Dermis microvascular lymphatic vessel endothelial cell (primary cell): ENCODE measurements around the gene EMX1. TPM values are rescaled to one million over a fixed set of nuclear protein-coding genes. Genes with fewer than 3 reads are reported as not detected.

Source experiments
- DNase-seq, 2 donors: peaks; one replicate each; pipeline versions ENCODE4 v3.0.0 to v3.0.0-alpha.2; 2010; ENCODE audit warnings: low read depth in 2 of 2
- total RNA-seq: library from RNA; depleted of rRNA; stranded (reverse); fragments of >200 nt; gene quantifications from 2 replicates; pipeline ENCODE4 v1.2.1, GENCODE V29; 2014

Gene EMX1
- total RNA-seq, 1 donor from 2014 or later: not detected

DNA sequence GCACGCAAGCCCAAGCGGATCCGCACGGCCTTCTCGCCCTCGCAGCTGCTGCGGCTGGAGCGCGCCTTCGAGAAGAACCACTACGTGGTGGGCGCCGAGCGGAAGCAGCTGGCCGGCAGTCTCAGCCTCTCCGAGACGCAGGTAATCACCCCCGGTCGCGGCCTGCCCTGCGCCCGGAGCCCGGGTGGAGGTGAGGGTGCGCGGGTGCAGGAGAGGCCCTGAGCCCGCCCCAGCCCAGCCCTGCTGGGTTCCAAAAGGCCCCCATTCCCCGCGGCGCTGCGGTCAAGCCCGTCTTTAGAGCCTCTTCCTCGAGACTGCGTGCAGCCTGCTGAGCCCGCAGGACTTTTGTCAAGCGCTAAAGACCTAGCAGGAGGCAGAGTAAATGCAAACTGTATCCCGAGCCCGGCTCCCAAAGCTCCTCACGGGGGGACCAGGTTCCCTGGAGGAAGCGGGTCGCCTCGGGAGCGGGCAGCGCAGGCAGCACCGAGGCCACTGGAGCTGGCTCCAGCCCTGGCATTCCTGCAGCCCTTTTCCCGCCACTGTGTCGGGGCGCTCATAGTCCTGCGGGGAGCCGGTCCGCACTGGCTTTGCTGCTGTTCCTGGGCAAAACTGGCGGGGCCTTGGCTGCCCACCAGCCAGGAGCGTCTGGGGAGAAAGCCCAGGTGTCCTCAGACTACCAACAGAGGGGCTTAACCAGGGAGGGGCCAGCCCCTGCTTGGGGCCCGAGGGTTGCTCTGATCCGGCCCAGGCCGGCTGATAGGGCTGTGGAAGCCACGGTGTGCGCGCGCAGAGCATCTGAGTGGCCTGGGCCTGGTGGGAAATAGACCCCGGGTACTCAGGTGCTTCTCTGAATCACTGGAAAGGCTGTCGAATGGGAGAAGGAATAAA, 7.3 kb downstream of the EMX1 start:
- DNase-seq: no peak

DNA sequence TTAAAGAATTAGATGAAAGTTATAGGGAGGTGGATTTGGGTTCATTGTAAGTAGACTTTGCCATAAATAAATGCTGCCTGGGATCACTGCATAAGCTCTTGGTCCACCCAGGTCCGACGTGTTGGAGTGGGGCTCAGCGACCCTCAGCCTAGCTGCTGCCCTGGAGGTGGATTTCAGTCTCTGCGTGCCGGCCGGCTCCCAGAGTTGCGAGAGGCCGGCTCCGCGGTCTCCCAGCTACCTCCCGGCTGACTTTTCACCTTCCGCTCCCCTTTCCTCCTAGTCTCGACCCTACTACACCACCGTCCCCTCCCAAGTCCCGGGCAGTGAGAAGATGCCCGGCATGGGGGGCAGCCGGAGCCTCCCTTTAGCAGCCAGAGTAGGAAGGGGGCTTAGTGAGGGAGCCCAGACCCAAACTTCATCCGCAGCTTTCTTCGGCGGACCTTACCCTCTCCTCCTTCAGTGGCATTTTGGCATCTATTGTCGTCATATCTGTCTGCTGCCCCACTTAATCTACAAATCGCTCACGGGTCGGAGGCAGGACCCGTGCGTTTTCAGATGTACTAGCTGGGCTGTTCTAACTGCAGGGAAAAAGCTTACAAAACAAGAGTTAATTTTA, 8.1 kb downstream of the EMX1 start:
- no peak for DNase-seq

DNA sequence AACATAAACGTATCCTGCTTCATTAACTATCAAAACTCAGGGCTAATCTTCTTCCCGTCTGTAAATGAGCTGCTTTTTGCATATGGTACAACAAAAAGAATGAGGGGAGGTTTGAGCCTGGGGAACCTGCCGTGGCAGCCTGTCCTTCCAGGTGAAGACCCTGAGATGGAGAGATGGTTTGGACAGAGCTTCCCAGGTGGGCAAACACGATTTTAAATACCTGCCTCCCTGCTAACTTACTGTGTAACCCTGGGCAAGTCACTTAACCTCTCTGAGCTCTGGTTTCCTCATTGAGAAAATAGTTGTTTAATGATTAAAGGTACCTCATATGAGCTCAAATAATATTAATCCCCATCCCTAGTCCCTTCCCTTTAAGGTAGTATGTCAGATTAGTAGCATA, 9.0 kb downstream of the EMX1 start:
- no peak for DNase-seq

DNA sequence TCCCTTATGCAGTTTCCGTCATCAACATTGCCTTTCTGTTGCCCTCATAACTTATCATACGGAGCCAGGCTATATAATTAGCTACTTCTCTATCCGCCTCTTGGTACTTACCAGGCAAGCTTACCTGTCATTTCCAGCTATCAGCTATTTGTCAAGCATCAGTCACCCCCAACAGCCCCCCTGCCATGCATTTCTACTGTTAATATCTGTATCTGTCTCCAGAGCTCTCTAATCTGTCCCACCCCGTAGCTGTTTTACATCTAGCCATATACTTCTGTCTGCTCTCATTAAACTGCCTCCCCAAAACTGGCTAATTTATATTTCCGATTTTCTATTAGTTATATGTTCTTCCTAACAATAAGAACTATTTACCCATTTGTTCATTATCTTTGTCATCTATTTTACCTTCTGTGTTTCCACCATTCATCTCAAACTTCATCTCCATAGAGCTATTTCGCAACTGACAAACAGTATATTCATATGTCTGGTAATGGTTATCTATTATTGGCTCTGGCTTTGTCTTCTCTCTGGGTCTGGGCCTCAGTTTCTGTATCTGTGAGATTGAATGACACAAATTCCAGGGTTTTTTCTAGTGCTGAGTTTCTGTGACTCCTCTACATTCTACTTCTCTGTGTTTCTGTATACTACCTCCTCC, 9.6 kb downstream of the EMX1 start:
- DNase-seq: no peak

DNA sequence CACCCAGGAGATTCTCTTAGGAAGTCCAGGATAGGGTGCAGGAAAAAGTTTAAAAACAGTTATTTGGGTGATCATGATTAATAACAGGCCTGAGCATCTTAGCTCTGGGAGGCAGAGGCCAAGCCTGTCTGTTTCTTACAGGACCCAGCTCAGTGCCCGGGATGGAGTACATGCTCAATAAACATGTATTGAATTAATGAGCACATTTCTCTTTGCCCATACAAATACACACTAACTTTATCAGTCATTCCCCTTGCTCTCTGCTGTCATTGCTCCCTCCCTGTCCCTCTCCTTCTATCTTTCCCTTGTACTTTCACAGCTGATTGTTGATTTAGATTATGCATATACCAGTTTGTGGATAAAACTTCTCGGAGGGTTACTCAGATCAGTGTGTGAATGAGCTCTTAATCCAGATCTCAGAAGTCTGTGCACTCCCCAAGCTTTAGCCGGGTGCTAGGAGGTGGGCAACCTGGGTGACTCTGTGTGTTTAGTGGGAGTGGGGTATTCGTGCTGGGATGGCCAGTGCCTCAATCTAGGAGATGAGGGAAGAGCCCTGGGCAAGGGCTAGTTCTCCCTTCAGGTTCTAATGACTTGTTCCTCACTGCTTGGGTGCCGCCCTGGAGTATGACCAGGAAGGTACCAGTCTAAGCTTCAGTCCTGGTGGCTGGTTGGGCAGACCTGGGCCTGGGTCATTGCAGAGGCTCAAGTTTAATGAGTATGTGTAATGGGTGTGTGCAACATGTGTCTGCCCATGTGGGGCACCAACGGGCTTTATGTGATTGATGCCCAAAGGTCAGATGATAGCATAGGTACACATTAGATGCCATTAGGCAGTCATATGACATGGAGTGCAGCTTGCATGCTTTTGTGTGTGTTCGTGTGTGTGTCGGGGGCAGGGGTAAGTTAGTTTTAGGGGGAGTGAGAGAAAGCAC, 10.6 kb downstream of the EMX1 start:
- no peak for DNase-seq

DNA sequence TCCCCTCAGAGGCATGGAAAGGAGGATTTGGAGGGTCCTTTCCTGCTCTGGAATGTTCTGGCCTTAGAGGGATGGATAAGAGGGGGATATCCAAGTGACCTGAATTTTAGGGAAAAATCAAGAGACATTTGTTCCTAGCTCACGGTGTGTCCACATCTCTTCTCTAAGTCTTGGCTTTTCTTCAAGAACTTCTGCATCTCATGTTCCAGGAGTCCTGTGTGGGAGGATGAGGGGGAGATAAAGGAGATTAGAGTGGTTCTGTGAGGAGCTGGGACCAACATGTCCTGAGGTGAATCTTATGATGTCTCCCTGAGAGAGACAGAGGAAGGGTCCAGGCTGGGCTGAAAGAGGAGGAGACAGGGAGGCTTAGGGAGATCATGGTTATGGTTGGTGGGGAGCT, 11.7 kb downstream of the EMX1 start:
- DNase-seq: no peak

DNA sequence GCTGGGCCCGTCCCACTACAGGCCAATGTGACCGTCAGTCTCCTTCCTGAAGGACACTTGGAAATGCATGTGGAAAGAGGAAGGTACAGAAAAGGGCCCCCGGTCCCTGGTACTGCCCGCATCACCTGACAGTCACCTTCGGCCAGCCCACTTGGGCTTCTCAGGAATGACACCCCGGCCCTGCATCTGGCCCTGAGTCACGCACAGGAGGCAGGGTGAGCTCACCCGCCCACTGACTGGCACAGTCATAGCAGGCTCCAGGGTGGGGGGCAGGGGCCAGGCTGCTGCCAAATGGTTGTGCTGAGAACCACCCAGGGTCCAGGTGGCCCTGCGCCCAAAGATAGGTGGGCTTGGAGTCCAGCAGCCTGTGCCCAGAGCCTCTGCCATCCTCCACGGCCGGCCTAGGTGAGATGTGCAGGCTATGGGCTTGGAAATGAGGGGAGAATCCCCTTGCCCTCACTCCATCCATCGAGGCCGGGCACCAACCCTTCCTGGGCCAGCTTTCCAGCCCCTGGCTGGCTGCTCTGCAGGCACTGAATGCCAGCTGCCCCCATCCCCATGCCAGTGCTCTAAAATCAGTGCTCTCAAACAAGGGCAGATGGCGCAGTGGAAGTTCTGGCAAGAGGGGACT, 14.1 kb downstream of the EMX1 start:
- DNase-seq: no peak

DNA sequence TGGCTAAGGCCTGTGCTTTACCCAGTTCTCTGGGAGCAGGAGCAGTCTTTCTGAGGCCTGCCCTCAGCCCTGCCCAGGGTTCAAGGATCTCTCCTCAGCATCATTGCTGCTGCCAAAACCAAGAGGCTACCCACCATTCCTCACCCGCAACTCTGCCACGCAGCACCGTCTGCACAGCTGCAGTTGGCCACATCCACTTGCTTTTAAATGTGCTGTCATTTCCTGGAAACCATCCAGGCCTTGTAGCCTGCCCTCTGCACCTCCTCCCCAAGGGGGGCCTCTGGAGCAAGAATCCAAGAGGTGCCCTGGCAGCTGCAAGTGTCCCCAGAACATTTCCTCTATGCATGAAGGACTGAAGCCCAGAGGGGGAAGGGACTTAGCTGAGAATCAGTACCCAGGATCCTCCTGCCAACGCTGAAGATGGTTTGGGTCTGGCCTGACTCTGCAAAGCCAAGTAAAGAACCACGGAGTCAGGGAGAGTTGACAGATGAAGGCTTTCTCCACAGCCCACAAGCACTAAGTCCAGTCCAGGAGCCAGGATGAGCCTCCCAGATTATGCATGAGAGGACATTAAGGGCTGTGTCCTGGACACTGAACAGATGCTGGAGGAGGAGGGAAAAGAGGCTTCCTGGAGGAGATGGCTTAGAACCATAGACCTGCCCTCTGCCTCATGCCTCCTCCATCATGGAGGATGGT, 14.9 kb downstream of the EMX1 start:
- DNase-seq: no peak

DNA sequence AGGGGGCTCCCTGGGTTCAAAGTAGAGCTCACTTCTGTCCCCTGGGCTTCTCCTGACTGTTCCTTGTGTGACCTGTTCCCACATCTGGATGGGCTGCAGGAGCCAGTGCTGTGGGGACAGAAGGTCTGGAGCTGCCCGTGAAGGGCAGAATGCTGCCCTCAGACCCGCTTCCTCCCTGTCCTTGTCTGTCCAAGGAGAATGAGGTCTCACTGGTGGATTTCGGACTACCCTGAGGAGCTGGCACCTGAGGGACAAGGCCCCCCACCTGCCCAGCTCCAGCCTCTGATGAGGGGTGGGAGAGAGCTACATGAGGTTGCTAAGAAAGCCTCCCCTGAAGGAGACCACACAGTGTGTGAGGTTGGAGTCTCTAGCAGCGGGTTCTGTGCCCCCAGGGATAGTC, 15.5 kb downstream of the EMX1 start:
- DNase-seq: no peak

DNA sequence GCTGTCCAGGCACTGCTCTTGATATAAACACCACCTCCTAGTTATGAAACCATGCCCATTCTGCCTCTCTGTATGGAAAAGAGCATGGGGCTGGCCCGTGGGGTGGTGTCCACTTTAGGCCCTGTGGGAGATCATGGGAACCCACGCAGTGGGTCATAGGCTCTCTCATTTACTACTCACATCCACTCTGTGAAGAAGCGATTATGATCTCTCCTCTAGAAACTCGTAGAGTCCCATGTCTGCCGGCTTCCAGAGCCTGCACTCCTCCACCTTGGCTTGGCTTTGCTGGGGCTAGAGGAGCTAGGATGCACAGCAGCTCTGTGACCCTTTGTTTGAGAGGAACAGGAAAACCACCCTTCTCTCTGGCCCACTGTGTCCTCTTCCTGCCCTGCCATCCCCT, 15.9 kb downstream of the EMX1 start:
- no peak for DNase-seq

DNA sequence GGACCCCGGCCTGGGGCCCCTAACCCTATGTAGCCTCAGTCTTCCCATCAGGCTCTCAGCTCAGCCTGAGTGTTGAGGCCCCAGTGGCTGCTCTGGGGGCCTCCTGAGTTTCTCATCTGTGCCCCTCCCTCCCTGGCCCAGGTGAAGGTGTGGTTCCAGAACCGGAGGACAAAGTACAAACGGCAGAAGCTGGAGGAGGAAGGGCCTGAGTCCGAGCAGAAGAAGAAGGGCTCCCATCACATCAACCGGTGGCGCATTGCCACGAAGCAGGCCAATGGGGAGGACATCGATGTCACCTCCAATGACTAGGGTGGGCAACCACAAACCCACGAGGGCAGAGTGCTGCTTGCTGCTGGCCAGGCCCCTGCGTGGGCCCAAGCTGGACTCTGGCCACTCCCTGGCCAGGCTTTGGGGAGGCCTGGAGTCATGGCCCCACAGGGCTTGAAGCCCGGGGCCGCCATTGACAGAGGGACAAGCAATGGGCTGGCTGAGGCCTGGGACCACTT, 16.4 kb downstream of the EMX1 start:
- DNase-seq: no peak

DNA sequence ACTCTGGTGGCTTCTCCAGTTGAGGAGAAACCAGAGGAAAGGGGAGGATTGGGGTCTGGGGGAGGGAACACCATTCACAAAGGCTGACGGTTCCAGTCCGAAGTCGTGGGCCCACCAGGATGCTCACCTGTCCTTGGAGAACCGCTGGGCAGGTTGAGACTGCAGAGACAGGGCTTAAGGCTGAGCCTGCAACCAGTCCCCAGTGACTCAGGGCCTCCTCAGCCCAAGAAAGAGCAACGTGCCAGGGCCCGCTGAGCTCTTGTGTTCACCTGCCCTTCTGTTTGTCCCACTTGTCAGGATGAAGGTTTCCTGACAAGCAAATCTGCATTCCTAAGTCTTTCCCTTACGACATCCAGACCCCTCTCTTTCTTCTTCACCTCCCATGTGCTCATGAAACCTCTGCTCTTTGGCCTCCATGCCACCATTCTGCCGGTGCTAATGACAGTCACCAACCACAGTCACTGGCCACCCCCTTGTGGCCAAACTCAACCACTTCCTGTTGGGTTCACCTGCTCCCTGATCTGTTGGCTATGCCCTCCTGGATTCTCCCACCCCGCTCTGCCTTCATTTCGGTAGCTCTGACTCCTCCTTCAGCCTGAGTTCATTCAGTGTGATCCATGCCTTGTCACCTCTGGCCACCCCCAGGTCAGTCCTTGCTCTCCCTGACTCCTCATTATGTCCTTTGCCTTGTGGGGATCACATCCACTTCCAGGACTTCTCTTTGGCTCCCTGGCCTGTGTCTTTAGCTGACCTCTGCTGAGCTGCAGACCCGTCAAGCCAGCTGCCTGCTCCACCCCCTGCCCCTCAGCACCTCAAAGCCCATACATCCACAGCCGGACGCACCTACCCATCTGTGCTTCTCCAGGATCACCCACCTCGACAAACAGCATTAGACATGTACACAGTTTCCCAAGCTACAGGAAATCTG, 17.6 kb downstream of the EMX1 start:
- no peak for DNase-seq

DNA sequence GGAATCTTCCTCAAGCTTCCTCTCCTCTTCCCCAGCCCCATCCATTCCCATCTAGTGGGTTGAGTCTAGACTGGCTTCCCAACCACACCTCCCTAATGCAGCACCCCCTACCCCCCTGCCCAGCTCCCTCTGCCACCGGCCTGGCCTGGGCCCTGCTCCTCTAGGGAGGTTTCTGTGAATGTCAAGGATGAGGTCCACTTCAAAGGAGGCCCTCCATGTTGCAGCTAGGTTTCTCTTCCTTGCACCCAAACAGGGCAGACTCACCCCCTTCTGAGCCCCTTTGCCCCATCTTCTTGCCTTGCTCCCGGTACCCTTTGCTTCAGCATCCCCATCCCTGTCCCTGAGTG, 18.3 kb downstream of the EMX1 start:
- no peak for DNase-seq

DNA sequence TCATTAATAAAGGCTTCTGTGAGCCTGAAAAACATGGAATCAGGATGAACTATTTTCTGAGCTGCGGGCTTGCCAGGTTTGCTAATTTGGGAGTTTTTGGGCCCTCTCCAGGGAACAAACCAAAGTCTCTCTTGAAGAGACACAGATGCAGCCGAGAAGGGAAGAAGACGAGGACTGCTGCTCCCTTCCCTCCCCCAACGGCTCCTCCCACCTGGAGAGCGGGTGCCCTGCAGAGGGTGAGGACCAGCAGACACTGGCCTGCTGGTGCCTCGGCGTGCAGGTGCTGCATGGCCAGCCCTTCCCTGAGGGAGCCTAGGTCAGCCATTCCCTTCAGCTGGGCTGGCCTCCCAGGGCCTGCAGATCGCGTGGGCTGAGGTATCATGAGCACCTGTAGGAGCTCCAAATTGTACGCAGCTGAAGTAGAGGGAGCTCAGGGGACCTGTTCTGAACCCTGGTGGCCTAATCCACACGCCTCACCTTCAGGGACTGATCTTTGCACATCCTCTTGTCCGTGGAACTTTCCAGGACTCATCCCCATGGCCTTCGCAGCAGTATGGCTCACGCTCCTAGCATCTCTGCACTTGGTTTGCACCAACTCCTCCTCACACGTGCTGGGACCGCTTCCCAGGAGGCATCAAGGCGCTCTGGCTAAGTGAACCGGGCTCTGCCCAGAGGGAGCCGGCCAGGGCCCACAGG, 19.5 kb downstream of the EMX1 start:
- no peak for DNase-seq

DNA sequence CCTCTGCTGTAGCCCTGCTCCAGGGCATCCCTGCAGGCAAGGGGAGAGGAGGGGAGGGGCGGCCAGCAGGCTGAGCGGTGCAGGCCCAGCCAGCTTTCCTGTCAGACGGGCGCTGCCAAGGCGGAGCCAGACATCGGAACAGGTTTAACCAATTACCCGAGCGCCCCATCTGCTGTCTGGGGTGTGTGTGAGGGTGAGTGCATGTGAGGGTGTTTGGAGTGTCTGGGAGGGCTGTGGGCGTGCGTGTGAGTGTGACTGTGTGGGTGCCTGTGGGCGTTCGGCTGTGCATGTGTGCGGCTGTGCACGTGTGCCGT, 20.0 kb downstream of the EMX1 start:
- no peak for DNase-seq

DNA sequence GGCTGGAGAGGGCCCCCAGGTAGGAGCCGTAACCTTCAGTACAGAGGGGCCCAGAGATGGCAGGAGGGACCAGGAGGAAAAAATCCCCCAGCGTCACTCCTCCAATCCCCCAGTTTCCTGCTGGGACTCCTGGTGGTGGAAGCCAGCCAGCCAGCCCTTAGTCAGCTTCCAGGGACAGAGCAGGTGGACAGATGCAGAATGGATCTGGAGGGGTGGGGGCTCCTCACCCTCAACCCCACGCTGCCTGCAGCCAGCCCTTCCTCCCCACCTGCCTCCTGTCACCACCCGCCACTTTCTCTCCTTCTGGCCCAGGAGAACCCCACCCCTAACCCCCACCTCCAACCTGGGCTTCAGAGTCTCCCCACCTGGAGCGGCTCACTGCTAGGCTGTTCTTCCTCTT, 21.1 kb downstream of the EMX1 start:
- DNase-seq: peak in 1 of 2 donors; percentile 8

DNA sequence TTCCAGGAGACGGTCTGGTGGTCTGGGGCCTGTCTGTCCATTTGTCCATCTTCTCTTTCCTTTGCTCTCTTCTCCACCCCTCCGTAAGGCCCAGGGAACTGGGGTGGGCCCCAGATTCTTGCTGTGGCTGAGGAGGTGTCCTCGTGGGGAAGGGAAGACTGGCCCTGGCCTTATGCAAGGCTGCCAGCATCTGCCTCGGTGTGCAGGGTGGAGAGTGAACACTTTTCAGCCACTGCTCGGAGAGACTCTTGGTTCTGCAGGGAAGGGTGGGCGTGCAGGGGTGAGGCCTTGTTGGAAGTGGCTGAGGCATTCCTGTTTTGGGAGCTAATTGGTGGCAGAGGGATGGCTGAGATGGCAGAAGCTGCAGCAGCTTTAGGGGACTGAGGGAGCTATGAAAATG, 23.0 kb downstream of the EMX1 start:
- DNase-seq: no peak

DNA sequence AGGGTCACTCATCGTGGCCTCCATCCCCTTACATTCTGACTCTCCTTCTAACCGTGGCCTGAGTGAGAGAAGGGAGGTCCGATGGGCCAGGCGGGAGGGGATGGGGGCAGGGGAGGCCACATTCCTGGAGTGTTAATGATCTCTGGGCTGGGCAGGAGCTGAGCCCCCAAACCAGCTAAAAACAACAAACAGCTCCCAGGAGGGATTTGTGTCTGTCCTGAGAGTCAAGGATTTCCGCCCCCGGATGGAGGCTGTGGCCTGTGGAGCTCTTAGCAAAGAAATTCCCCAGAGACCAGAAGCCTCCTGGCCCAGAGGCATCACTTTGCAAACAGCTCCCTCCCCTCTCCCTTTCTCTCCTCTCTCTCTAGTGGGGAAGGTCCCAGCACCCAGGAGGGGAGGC, 23.5 kb downstream of the EMX1 start:
- DNase-seq: no peak

DNA sequence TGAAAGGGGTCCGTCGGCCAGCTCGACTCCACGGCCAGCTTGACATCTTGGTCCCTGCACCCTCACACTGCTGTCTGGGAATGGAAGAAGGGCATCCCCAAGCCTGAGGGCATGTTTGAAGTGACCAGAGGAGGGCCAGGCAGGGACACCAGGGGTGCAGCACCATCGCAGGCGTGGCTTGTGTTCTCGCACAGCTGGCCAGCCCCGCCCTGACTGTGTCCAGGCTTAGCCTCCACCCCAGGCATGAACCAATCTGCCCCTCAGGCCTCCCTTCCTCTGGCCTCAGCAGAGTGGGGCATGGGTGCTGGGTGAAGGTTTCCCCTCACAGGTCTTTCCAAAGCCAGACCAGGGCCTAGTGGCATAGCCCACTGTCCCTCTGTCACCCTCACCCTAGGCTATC, 25.0 kb downstream of the EMX1 start:
- no peak for DNase-seq
